Parathyroid adenoma (tissue), 2 donors: ENCODE measurements around the gene SH3D21.

ENCODE experiments used
- H2AFZ ChIP-seq: fragments of 300-600 bp; sonication (generic); one replicate; pipeline ENCODE4 v1.7.0; 2017; ENCODE audit warnings: antibody characterized with exemption, mild to moderate bottlenecking
- H3K27ac ChIP-seq: fragments of 300-600 bp; sonication (generic); one replicate; pipeline ENCODE4 v1.7.0; 2017
- H3K27me3 ChIP-seq: fragments of 300-600 bp; sonication (generic); one replicate; pipeline ENCODE4 v1.7.0; 2017; ENCODE audit warnings: low read length; ENCODE audit not compliant: control insufficient read depth, insufficient read depth
- H3K36me3 ChIP-seq: fragments of 300-600 bp; sonication (generic); one replicate; pipeline ENCODE4 v1.7.0; 2017; ENCODE audit warnings: low read length; ENCODE audit not compliant: control insufficient read depth, insufficient read depth
- H3K4me1 ChIP-seq: fragments of 300-600 bp; sonication (generic); one replicate; pipeline ENCODE4 v1.7.0; 2017; ENCODE audit warnings: control low read depth
- H3K4me2 ChIP-seq: fragments of 300-600 bp; sonication (generic); one replicate; pipeline ENCODE4 v1.7.0; 2017; ENCODE audit warnings: low read length
- H3K4me3 ChIP-seq: fragments of 300-600 bp; sonication (generic); one replicate; pipeline ENCODE4 v1.7.0; 2017; ENCODE audit warnings: low read depth, low read length
- H3K79me2 ChIP-seq: fragments of 300-600 bp; sonication (generic); one replicate; pipeline ENCODE4 v1.7.0; 2017; ENCODE audit warnings: control low read depth
- H3K9ac ChIP-seq: fragments of 300-600 bp; sonication (generic); one replicate; pipeline ENCODE4 v1.7.0; 2017; ENCODE audit warnings: mild to moderate bottlenecking
- H3K9me3 ChIP-seq: fragments of 300-600 bp; sonication (generic); one replicate; pipeline ENCODE4 v1.7.0; 2017; ENCODE audit warnings: low read length; ENCODE audit not compliant: control insufficient read depth
- CTCF ChIP-seq: fragments of 300-600 bp; sonication (generic); IDR thresholded peaks from one replicate; pipeline ENCODE4 v1.7.0; 2017; ENCODE audit warnings: antibody characterized with exemption, mild to moderate bottlenecking
- donor health status: primary hyperparathyroidism.

The SH3D21 gene

DNA sequence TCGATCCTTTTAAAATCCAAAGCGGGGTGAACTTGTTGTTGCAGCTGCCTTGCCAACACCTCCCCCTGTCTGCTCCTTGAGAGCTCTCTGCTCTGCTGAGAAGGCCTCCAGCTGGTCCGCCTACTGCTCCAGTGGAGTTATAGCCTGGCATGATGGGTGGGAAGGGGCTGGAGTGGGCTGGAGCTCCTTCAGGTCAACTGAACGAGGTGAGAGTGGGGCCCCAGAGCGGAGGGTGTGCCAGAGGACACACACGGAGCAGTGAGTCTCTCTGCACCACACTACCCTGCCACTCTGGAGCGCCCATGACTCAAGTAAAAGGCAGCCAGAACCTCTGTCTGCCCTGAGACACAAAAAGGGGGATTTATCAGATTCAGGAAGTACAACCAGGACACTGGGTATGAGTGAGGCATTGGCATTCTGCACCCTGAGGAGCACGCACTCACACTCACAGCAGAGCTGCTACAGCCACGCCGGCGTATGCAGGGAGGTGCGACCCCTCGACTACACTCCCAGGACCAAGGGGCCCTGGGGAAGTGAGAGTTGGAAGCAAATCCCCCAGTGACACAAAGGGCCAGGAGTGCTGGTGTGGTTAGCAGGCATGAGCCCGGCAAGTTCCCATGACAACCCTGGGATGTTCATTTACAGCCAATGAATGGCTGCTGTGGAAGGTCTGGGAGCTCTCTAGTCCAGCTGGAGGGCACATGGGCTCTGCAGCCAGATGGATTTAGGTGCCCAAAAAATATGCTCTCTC is 45.2 kb downstream of the SH3D21 start:
- no peaks in the 10 kb centered on the region for H3K9me3 ChIP-seq
- no peaks in the 10 kb centered on the region for H3K36me3 ChIP-seq
- H3K27ac ChIP-seq = no peak overlapping the region
- no peak overlapping the region for H3K4me3 ChIP-seq
- TF ChIP-seq CTCF = no peak
- no peak overlapping the region for H3K4me2 ChIP-seq
- no peaks in the 10 kb centered on the region for H3K4me1 ChIP-seq
- H3K79me2 ChIP-seq = no peaks in the 10 kb centered on the region
- H2AFZ ChIP-seq = no peak overlapping the region
- H3K27me3 ChIP-seq = no peaks in the 10 kb centered on the region
- no peak overlapping the region for H3K9ac ChIP-seq

- H3K27me3 ChIP-seq = no peaks in the 10 kb centered on the region
- no peaks in the 10 kb centered on the region for H3K4me1 ChIP-seq
- no peaks in the 10 kb centered on the region for H3K79me2 ChIP-seq
- no peak overlapping the region for H3K4me2 ChIP-seq
- no peak overlapping the region for H3K27ac ChIP-seq
- H3K4me3 ChIP-seq = no peak overlapping the region
- H2AFZ ChIP-seq = no peak overlapping the region
- no peaks in the 10 kb centered on the region for H3K9me3 ChIP-seq
- no peaks in the 10 kb centered on the region for H3K36me3 ChIP-seq
- no peak for TF ChIP-seq CTCF
- H3K9ac ChIP-seq = no peak overlapping the region
Observed at GRCh38 chr1:36352125-36352909, 46.1 kb downstream of the SH3D21 start.

DNA sequence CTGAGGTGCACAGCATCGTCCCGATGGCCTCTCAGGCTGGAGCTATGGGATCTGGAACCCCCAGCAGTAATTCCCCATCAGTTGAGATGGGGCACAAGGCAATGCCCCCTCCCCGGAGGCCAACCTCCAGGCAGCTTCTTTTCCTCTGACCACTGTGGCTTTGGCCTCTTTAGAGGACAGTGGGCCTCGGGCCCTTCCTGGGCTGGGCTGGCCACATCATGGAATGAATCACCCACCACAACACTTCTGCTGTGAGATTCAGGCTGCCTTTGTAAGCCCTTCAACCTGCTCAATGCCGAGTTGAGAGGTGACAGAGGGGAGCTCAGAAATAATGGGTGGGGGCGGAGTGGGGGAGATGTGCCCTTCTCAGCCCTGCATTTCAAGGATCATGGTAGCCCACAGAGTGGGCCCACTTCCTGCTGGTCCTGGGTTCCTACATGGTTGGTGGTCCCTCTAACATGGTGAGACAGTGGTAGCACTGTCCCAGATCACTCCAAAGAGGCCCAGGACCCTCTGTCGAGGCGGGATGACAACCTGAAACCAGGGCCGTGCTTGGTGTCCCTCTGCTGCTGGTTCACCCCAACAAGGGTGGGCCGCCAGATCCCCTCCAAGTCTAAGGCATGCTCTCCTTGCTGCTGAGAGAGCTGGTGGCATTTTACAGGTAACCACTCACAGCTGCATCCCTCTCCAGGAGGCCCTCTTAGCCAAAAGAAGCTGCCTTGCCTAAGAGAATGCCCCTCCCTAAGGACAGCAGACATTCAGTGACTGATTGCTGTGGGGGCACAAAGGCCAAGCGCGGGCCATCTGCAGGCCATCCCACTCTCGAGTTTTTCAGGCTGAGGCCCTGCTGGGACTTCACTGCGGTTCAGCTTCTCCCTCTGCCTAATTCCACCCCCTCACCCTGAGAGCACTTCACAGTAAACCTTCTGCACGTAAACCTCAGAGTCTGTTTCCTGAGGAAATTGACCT is 47.0 kb downstream of the SH3D21 start:
- no peak for TF ChIP-seq CTCF
- Histone ChIP-seq H3K27me3 (no peaks in the 10 kb centered on the region), H3K4me2 (no peak overlapping the region), H3K36me3 (no peaks in the 10 kb centered on the region), H2AFZ (no peak overlapping the region), H3K9me3 (no peaks in the 10 kb centered on the region), H3K9ac (no peak overlapping the region), H3K4me1 (no peaks in the 10 kb centered on the region), H3K79me2 (no peaks in the 10 kb centered on the region), H3K27ac (no peak overlapping the region), H3K4me3 (no peak overlapping the region)

GRCh38 chr1:36354486-36354885 is 48.3 kb downstream of the SH3D21 start:
- H3K4me2 ChIP-seq = no peak overlapping the region
- H3K9ac ChIP-seq = no peak overlapping the region
- H2AFZ ChIP-seq = no peak overlapping the region
- H3K79me2 ChIP-seq = no peaks in the 10 kb centered on the region
- no peak overlapping the region for H3K4me3 ChIP-seq
- peaks cover under 1% of the 10 kb centered on the region for H3K4me1 ChIP-seq
- H3K9me3 ChIP-seq = no peaks in the 10 kb centered on the region
- no peak for TF ChIP-seq CTCF
- H3K27ac ChIP-seq = no peak overlapping the region
- H3K27me3 ChIP-seq = no peaks in the 10 kb centered on the region
- H3K36me3 ChIP-seq = no peaks in the 10 kb centered on the region
